K562 (cell line): ENCODE results near the gene DTD1. TPM values are rescaled to one million over a fixed set of nuclear protein-coding genes. Genes with fewer than 3 reads are reported as not detected.

Experiments
- ATAC-seq: fragments of 200-7000 bp; cut with Tn5 transposase; 3 replicates; pipeline ENCODE4 v1.9.1; 2020; ENCODE audit warnings: moderate library complexity
- BruUV-seq: library from RNA; stranded (reverse); fragments of 400-500 nt; replicated peaks from 2 replicates; lab custom pipeline; 2021; lab: Mats Ljungman, UMichigan
- CTCF ChIA-PET: fragments of 300-600 bp; formaldehyde crosslinking; extraction: SDS; loops from one replicate; lab custom pipeline; 2021; ENCODE audit warnings: low intra/inter-chr PET ratio; lab: Yijun Ruan, JAX
- POLR2A ChIA-PET: fragments of 300-600, 350-650 bp; sonication (Branson Sonifier 250); formaldehyde crosslinking; extraction: SDS; loops from one replicate; lab custom pipeline; 2021; ENCODE audit warnings: antibody characterized with exemption, inconsistent platforms; lab: Yijun Ruan, JAX
- DNase-seq, 4 experiments: peaks; one replicate each; pipeline versions ENCODE4 v3.0.0 to v3.0.0-alpha.2; 2011 to 2018; ENCODE audit warnings: low spot score in 3 of 4, mixed read lengths in 3 of 4; ENCODE audit errors: extremely low read depth in 1 of 4
- FAIRE-seq: peaks from 2 replicates; lab custom pipeline; 2011; peaks lifted over from hg19 to GRCh38; lab: Jason Lieb, UNC
- H2AFZ ChIP-seq: 2 replicates; pipeline ENCODE4 v1.6.0; 2011; ENCODE audit warnings: low read depth, low read length, control low read depth, inconsistent platforms
- H3K27ac ChIP-seq: fragments of 200-600 bp; 3 replicates; pipeline ENCODE4 v1.8.0; 2011; ENCODE audit warnings: low read depth, mild to moderate bottlenecking, control low read depth, inconsistent platforms, low read length, moderate library complexity, mixed read lengths; ENCODE audit errors: extremely low read depth
- H3K27me3 ChIP-seq, 2 experiments: fragments of 300-600 bp in 1 of 2; 2 replicates in 1 of 2; 3 replicates in 1 of 2; pipeline versions ENCODE4 v1.6.0 to v1.8.0; 2011; ENCODE audit warnings: inconsistent platforms in 2 of 2, low read length in 2 of 2, mild to moderate bottlenecking in 1 of 2, mixed read lengths in 1 of 2, moderate library complexity in 1 of 2; ENCODE audit not compliant: control insufficient read depth in 2 of 2, insufficient read depth in 2 of 2
- H3K36me3 ChIP-seq: fragments of 300-600 bp; 3 replicates; pipeline ENCODE4 v1.8.0; 2011; ENCODE audit warnings: mild to moderate bottlenecking, low read length, inconsistent platforms; ENCODE audit not compliant: control insufficient read depth, insufficient read depth
- H3K4me1 ChIP-seq, 2 experiments: fragments of 200-600 bp in 1 of 2; replicated peaks in 1 of 2; 2 replicates in 1 of 2; 3 replicates in 1 of 2; pipeline versions ENCODE4 v1.5.1 to v1.8.0; 2011; ENCODE audit warnings: inconsistent platforms in 2 of 2, low read length in 2 of 2, mild to moderate bottlenecking in 1 of 2, mixed read lengths in 1 of 2, moderate library complexity in 1 of 2; ENCODE audit not compliant: control insufficient read depth in 2 of 2, insufficient read depth in 2 of 2
- H3K4me2 ChIP-seq: 2 replicates; pipeline ENCODE4 v1.6.1; 2011; ENCODE audit warnings: low read length, control low read depth, inconsistent platforms, mixed read lengths; ENCODE audit not compliant: insufficient read depth
- H3K4me3 ChIP-seq: fragments of 200-600 bp; sonication (generic), shearing (Covaris generic); 2 replicates; pipeline ENCODE4 v1.5.1; 2016; ENCODE audit warnings: control low read depth, inconsistent platforms
- H3K79me2 ChIP-seq: fragments of 200-600 bp; 3 replicates; pipeline ENCODE4 v1.8.0; 2011; ENCODE audit warnings: low read length, inconsistent platforms; ENCODE audit not compliant: control insufficient read depth, insufficient read depth
- H3K9ac ChIP-seq, 2 experiments: 2 replicates each; pipeline versions ENCODE4 v1.6.0 to v1.6.1; 2011; ENCODE audit warnings: low read depth in 2 of 2, low read length in 2 of 2, control low read depth in 1 of 2, inconsistent platforms in 1 of 2, mild to moderate bottlenecking in 1 of 2, mixed read lengths in 1 of 2; ENCODE audit not compliant: insufficient read depth in 1 of 2
- H3K9me1 ChIP-seq: one replicate; pipeline ENCODE4 v1.6.0; 2011; ENCODE audit warnings: inconsistent platforms, mild to moderate bottlenecking, low read length, moderate library complexity; ENCODE audit not compliant: control insufficient read depth, insufficient read depth
- H3K9me3 ChIP-seq: replicated peaks from 2 replicates; pipeline ENCODE4 v1.5.1; 2011; ENCODE audit warnings: low read depth, low read length, inconsistent platforms; ENCODE audit not compliant: control insufficient read depth, insufficient read depth
- H4K20me1 ChIP-seq: replicated peaks from 2 replicates; pipeline ENCODE4 v1.6.1; 2011; ENCODE audit warnings: low read length, inconsistent platforms, mixed read lengths; ENCODE audit not compliant: control insufficient read depth, insufficient read depth
- CHD1 ChIP-seq: fragments of 200-600 bp; sonication (generic); IDR thresholded peaks from one replicate; pipeline ENCODE4 v1.6.1; 2012; ENCODE audit warnings: mild to moderate bottlenecking, moderate library complexity, low read length, inconsistent platforms
- FOXJ2 ChIP-seq: fragments of 200-800 bp; sonication (Bioruptor generic); IDR thresholded peaks from 2 replicates; pipeline ENCODE4 v1.6.1; 2016; ENCODE audit warnings: missing genetic modification characterization, missing compliant biosample characterization
- FOXJ3 ChIP-seq: sonication (generic); formaldehyde crosslinking; IDR thresholded peaks from 2 replicates; pipeline ENCODE4 v1.4.0; 2020; ENCODE audit warnings: mild to moderate bottlenecking, missing genetic modification reagents
- HMG20A ChIP-seq: fragments of 450-650 bp; formaldehyde crosslinking; conservative IDR thresholded peaks from 2 replicates; pipeline ENCODE4 v1.4.0; 2020; ENCODE audit warnings: mild to moderate bottlenecking, mixed read lengths
- HNRNPH1 ChIP-seq: fragments of 200-400 bp; formaldehyde crosslinking; optimal IDR thresholded peaks from 2 replicates; pipeline ENCODE3; 2017; ENCODE audit warnings: low read depth, mild to moderate bottlenecking, low read length, moderate library complexity
- MITF ChIP-seq: IDR thresholded peaks from 2 replicates; pipeline ENCODE4 v1.6.1; 2014; ENCODE audit warnings: antibody characterized with exemption
- MTA2 ChIP-seq: fragments of 450-650 bp; IDR thresholded peaks from 2 replicates; pipeline ENCODE4 v1.6.1; 2016; ENCODE audit warnings: low read depth
- SMAD2 ChIP-seq: fragments of 150-350 bp; IDR thresholded peaks from 2 replicates; pipeline ENCODE4 v1.6.1; 2014; ENCODE audit warnings: low read depth, mild to moderate bottlenecking, low read length
- SNRNP70 ChIP-seq: fragments of 200-400 bp; formaldehyde crosslinking; optimal IDR thresholded peaks from 2 replicates; pipeline ENCODE3; 2017; ENCODE audit warnings: low read depth, low read length
- ZBTB17 ChIP-seq: fragments of 450-650 bp; formaldehyde crosslinking; IDR thresholded peaks from 2 replicates; pipeline ENCODE4 v1.4.0; 2020; ENCODE audit warnings: mild to moderate bottlenecking
- ZFX ChIP-seq: sonication (generic); formaldehyde crosslinking; IDR thresholded peaks from 2 replicates; pipeline ENCODE4 v1.8.0; 2022; ENCODE audit warnings: mild to moderate bottlenecking, missing genetic modification reagents, moderate library complexity
- ZKSCAN3 ChIP-seq: fragments of 250-450 bp; sonication (Bioruptor Pico); IDR thresholded peaks from 2 replicates; pipeline ENCODE4 v1.4.0; 2020
- ZNF217 ChIP-seq: sonication (generic); formaldehyde crosslinking; IDR thresholded peaks from 2 replicates; pipeline ENCODE4 v1.8.0; 2022; ENCODE audit warnings: mild to moderate bottlenecking, missing genetic modification reagents
- ZNF436 ChIP-seq: fragments of 250-450, 450-650 bp; sonication (Bioruptor Pico); formaldehyde crosslinking; IDR thresholded peaks from 2 replicates; pipeline ENCODE4 v1.7.0; 2020; ENCODE audit warnings: mild to moderate bottlenecking
- ZNF740 ChIP-seq, 3 experiments: fragments of 200-800 bp in 1 of 3; sonication (Bioruptor generic) in 1 of 3; sonication (generic) in 1 of 3; formaldehyde crosslinking in 1 of 3; IDR thresholded peaks; 2 replicates each; pipeline versions ENCODE4 v1.6.1 to v1.8.0; 2016 to 2022; ENCODE audit warnings: mild to moderate bottlenecking in 2 of 3, missing compliant biosample characterization in 2 of 3, missing genetic modification characterization in 2 of 3, missing genetic modification reagents in 1 of 3
- WGBS: fragments of 100-300 bp; shearing (Covaris generic); methylation state at CpG from one replicate; pipeline ENCODE4 v1.1.6; 2016; ENCODE audit warnings: low coverage, mixed read lengths; ENCODE audit not compliant: insufficient coverage; ENCODE audit errors: missing lambda C conversion rate; 5-methylcytosine and 5-hydroxymethylcytosine counted together
- in situ Hi-C: fragments of 300-500 bp; cut with MboI; formaldehyde crosslinking; loops from 4 replicates; pipeline ENCODE4 v1.15.0; 2018; ENCODE audit warnings: inconsistent platforms, mixed read lengths
- intact Hi-C: fragments of 100-400 bp; cut with micrococcal nuclease; formaldehyde crosslinking; loops from 2 replicates; pipeline ENCODE4 v1.14.2; 2022
- polyA plus RNA-seq, 8 experiments: library from polyadenylated mRNA; depleted of rRNA in 4 of 8; stranded (reverse) in 5 of 8; unstranded in 3 of 8; fragments of >200 nt; fragmentation: Nextera tagmentation in 2 of 8; fragmentation: Illumina TruSeq in 1 of 8; extraction: Ambion mirVana in 2 of 8; extraction: Trizol in 1 of 8; gene quantifications; 2 replicates each; pipeline versions ENCODE4 v1.2.1 to v1.2.3, GENCODE V29; 2011 to 2014; ENCODE audit warnings: inconsistent platforms in 1 of 8, missing spikeins in 1 of 8
- total RNA-seq, 7 experiments: library from RNA; depleted of rRNA in 6 of 7; stranded (reverse); fragments of >200 nt in 6 of 7; fragmentation: Illumina TruSeq in 2 of 7; extraction: Trizol in 2 of 7; gene quantifications; 2 replicates each; pipeline versions ENCODE4 v1.2.1 to v1.2.3, GENCODE V29; 2011 to 2021; ENCODE audit warnings: low replicate concordance in 1 of 7
- TF ChIP-seq, protein P1 (sequence below): fragments of 450-650 bp; formaldehyde crosslinking; IDR thresholded peaks from 2 replicates; pipeline ENCODE4 v1.4.0; 2020; ENCODE audit warnings: mild to moderate bottlenecking, moderate library complexity
- TF ChIP-seq, protein P2 (sequence below): sonication (generic); IDR thresholded peaks from 2 replicates; pipeline ENCODE4 v1.6.1; 2016

DTD1 gene
- total and polyA plus RNA-seq, 9 of the 15 experiments (the other 6 are each of a cell fraction or from before 2014, with no cell fraction given) = 5.7 to 28.6 (median 26.8) TPM

DNA sequence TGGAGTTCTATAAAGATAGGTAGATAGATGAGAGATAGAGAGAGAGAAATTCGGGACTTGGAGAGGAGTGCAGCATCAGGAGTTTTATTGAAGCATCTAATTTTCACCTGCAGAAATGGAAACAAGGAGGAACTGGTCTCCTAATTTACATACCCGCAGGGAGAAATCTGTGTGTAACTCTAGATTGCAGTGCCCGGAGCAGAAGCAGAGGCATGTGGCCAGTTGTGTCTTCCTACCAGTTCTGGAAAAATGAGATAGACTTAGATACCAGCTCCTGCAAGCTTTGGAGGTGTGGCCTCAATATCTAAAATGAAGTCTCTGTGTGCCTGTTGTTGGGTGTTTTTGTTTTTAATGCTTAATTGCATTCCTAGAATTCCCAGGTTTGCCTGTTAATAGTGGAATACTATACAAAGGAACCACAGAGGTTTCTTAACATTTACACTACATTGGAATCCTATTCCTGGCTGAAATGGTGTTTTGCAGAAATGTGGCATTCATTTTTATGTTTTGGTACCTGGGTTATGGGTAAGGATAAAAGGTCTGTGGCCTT is 57.4 kb downstream of the DTD1 start (continued):
- TF ChIP-seq ZNF217 (CRISPR knock-in tag) (no peak), SNRNP70 (no peak), FOXJ3 (CRISPR knock-in tag) (no peak)
- TF ChIP-seq, protein P1, sequence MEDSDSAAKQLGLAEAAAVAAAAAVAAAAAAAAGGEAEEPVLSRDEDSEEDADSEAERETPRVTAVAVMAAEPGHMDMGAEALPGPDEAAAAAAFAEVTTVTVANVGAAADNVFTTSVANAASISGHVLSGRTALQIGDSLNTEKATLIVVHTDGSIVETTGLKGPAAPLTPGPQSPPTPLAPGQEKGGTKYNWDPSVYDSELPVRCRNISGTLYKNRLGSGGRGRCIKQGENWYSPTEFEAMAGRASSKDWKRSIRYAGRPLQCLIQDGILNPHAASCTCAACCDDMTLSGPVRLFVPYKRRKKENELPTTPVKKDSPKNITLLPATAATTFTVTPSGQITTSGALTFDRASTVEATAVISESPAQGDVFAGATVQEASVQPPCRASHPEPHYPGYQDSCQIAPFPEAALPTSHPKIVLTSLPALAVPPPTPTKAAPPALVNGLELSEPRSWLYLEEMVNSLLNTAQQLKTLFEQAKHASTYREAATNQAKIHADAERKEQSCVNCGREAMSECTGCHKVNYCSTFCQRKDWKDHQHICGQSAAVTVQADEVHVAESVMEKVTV (CRISPR knock-in tag) = no peak

GRCh38 chr20:18645851-18646250 is 58.0 kb downstream of the DTD1 start:
- Histone ChIP-seq H3K36me3 (no peaks in the 10 kb centered on the region), H3K9me3 (no peaks in the 10 kb centered on the region), H3K9ac (no peak overlapping the region), H3K4me1 (no peaks in the 10 kb centered on the region), H3K27me3 (no peaks in the 10 kb centered on the region), H3K9me1 (no peaks in the 10 kb centered on the region), H3K4me3 (no peak overlapping the region), H3K4me2 (no peak overlapping the region), H3K27ac (no peak overlapping the region), H2AFZ (no peak overlapping the region), H3K79me2 (no peaks in the 10 kb centered on the region), H4K20me1 (no peaks in the 10 kb centered on the region)
- no peak for ATAC-seq
- ChIA-PET CTCF (no interaction called here), POLR2A (no interaction called here)
- no peak for FAIRE-seq
- DNase-seq = no peak
- BruUV-seq = no TSS peak
- 41% methylated on average over 4 of the region's 6 CpGs for WGBS
- intact Hi-C loops (no loop called here), in situ Hi-C loops (no loop called here)
- TF ChIP-seq FOXJ2 (tag) (no peak), MITF (no peak), ZKSCAN3 (no peak), MTA2 (no peak), ZFX (CRISPR knock-in tag) (no peak), SMAD2 (no peak), HNRNPH1 (no peak), CHD1 (no peak), ZNF740 (CRISPR knock-in tag; IDR thresholded peaks at IDR 0.05) (no peak), ZNF740 (tag; IDR thresholded peaks at IDR 0.05) (no peak), ZNF436 (CRISPR knock-in tag) (no peak), ZBTB17 (CRISPR knock-in tag) (no peak), HMG20A (no peak)
- TF ChIP-seq, protein P2, sequence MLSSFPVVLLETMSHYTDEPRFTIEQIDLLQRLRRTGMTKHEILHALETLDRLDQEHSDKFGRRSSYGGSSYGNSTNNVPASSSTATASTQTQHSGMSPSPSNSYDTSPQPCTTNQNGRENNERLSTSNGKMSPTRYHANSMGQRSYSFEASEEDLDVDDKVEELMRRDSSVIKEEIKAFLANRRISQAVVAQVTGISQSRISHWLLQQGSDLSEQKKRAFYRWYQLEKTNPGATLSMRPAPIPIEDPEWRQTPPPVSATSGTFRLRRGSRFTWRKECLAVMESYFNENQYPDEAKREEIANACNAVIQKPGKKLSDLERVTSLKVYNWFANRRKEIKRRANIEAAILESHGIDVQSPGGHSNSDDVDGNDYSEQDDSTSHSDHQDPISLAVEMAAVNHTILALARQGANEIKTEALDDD = no peak
